ENCODE data around the gene TNFRSF1B.

The TNFRSF1B gene

DNA sequence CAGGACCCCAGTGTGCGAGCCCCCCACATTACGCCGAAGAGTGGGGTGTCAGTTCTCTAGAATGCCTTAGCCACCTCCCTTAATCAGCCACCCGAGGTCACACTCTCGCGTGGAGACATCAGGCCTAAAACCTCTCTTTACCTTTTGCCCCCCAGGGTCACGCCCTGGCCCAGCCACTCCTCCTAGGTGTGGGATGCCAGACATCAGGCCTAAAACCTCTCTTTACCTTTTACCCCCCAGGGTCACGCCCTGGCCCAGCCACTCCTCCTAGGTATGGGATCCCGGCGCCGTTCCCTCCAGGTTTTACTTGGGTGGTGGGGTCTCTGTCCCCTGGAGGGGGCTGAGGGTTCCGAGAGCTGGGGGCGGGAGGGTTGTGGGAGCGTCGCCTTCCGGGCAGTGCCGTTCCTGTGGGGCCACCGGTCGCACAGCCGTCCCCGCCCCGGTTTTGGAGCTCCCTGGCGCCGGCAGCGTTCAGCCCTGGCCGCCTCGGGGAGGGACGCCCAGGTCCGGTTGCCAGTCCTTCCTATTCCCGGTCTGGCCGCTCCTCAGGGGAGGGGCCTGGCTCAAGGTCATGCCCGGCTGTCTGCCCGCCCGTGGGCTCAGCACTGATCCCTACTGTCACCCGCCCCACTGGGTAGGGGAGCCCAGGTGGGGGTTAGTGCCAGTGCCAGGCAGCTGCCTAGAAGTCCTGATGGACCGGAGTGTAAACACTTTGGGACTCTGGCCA is 63.9 kb downstream of the TNFRSF1B start:
- Histone ChIP-seq H3K27me3 (ENCODE audit: control insufficient read depth, insufficient read depth, low read length) (no peaks in the 10 kb centered on the region), H3K27ac (ENCODE audit: low read depth, low read length) (no peak overlapping the region), H3K9ac (ENCODE audit: low read length) (peak overlapping the region; percentile 52), H3K4me3 (ENCODE audit: low read depth, low read length) (peak overlapping the region; percentile 78), H3K9me3 (ENCODE audit: control insufficient read depth, insufficient read depth, low read depth, low read length) (no peaks in the 10 kb centered on the region), H3K4me1 (ENCODE audit: control insufficient read depth, insufficient read depth, low read length) (peaks cover 13% of the 10 kb centered on the region), H3K36me3 (ENCODE audit: control insufficient read depth, insufficient read depth, low read length) (peaks cover 3% of the 10 kb centered on the region; the same call in 1 of the 2 replicates)

DNA sequence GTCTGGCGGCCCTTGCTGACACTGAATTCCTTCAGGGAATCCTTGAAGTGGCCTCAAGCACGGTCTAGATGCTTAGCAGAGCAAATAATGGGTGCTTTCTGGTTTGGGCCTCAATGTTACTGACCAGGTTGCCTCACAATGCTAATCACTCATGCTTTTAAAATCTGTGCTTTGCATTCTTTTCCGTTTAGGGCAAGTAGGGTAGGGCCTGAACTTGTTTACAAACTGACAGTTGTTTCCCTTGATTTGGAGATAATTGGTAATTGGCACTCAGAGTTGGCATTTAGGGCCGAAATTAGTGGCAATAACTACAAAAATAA is 64.4 kb downstream of the TNFRSF1B start:
- Histone ChIP-seq H3K4me3 (ENCODE audit: low read depth, low read length) (peak overlapping the region; percentile 78), H3K9me3 (ENCODE audit: control insufficient read depth, insufficient read depth, low read depth, low read length) (no peaks in the 10 kb centered on the region), H3K27me3 (ENCODE audit: control insufficient read depth, insufficient read depth, low read length) (no peaks in the 10 kb centered on the region), H3K27ac (ENCODE audit: low read depth, low read length) (no peak overlapping the region), H3K36me3 (ENCODE audit: control insufficient read depth, insufficient read depth, low read length) (peaks cover 3% of the 10 kb centered on the region; the same call in 1 of the 2 replicates), H3K9ac (ENCODE audit: low read length) (peak overlapping the region; percentile 52), H3K4me1 (ENCODE audit: control insufficient read depth, insufficient read depth, low read length) (peaks cover 13% of the 10 kb centered on the region)

DNA sequence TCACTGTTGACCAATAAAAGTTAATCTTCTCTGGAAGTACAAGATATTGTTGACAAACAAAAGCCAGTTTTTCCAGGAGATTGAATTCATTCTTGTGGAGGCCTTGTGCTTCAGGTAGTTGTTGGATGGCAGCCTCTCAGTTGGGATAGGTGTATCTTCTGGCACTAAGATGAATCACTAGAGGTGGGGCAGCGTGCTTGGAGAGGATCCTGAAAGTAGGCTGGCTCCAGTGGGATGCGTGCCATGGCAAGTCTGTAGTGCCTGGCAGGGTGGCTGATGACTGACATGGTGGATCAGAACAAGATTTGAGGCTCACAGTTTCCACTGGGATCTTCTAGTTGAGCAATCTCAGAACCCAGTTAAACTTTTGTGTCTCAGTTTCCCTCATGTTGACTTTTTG is 65.4 kb downstream of the TNFRSF1B start:
- Histone ChIP-seq H3K4me1 (ENCODE audit: control insufficient read depth, insufficient read depth, low read length) (peaks cover 13% of the 10 kb centered on the region), H3K4me3 (ENCODE audit: low read depth, low read length) (no peak overlapping the region), H3K27me3 (ENCODE audit: control insufficient read depth, insufficient read depth, low read length) (no peaks in the 10 kb centered on the region), H3K27ac (ENCODE audit: low read depth, low read length) (no peak overlapping the region), H3K36me3 (ENCODE audit: control insufficient read depth, insufficient read depth, low read length) (peaks cover 7% of the 10 kb centered on the region), H3K9ac (ENCODE audit: low read length) (no peak overlapping the region), H3K9me3 (ENCODE audit: control insufficient read depth, insufficient read depth, low read depth, low read length) (no peaks in the 10 kb centered on the region)

DNA sequence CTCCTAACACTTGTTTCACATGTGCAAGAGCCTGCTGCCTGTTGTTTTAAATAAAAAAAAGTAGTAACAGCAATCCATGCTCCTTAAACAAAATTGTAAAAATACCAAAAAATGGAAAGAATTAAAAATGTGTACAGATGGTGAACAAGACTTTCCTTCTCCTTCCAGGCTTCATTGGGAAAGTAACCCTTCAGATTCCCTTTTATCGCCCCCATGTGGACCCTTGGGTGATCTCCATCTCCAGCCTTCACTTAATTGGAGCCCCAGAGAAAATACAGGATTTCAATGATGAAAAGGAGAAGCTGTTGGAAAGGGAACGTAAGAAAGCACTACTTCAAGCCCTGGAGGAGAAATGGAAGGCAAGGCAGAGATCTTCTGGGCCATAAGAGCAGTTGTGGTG is 77.3 kb downstream of the TNFRSF1B start:
- peaks cover 14% of the 10 kb centered on the region for H3K4me1 ChIP-seq (ENCODE audit: control insufficient read depth, insufficient read depth, low read length)
- peaks cover 25% of the 10 kb centered on the region for H3K36me3 ChIP-seq (ENCODE audit: control insufficient read depth, insufficient read depth, low read length)

DNA sequence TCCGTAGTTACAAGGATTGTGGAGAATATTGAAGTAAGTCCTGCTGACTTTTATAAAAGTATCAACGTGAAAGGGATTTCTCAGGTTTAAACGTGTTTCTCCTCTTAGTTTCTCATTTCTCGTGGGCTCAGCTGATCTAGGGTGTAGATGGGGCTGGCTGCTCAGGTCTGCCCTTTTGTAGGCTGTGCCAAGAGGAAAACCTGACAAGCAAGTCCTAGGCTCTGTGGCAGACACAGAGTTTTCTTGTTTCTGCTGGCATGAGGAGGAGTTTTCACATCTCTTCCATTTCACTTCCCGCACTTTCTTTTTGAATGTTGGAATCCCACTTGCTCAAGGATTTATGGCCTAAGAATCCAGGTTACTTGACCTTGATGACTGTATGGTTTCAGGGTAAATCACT is 77.8 kb downstream of the TNFRSF1B start:
- Histone ChIP-seq H3K4me1 (ENCODE audit: control insufficient read depth, insufficient read depth, low read length) (peaks cover 17% of the 10 kb centered on the region), H3K4me3 (ENCODE audit: low read depth, low read length) (no peak overlapping the region), H3K27me3 (ENCODE audit: control insufficient read depth, insufficient read depth, low read length) (no peaks in the 10 kb centered on the region), H3K27ac (ENCODE audit: low read depth, low read length) (no peak overlapping the region), H3K36me3 (ENCODE audit: control insufficient read depth, insufficient read depth, low read length) (peaks cover 30% of the 10 kb centered on the region), H3K9me3 (ENCODE audit: control insufficient read depth, insufficient read depth, low read depth, low read length) (no peaks in the 10 kb centered on the region), H3K9ac (ENCODE audit: low read length) (no peak overlapping the region)

More for the DNA sequence above, 77.3 kb downstream of the TNFRSF1B start:
- no peaks in the 10 kb centered on the region for H3K27me3 ChIP-seq (ENCODE audit: control insufficient read depth, insufficient read depth, low read length)
- H3K4me3 ChIP-seq (ENCODE audit: low read depth, low read length): no peak overlapping the region
- no peak overlapping the region for H3K27ac ChIP-seq (ENCODE audit: low read depth, low read length)
- H3K9me3 ChIP-seq (ENCODE audit: control insufficient read depth, insufficient read depth, low read depth, low read length): no peaks in the 10 kb centered on the region
- H3K9ac ChIP-seq (ENCODE audit: low read length): no peak overlapping the region

DNA sequence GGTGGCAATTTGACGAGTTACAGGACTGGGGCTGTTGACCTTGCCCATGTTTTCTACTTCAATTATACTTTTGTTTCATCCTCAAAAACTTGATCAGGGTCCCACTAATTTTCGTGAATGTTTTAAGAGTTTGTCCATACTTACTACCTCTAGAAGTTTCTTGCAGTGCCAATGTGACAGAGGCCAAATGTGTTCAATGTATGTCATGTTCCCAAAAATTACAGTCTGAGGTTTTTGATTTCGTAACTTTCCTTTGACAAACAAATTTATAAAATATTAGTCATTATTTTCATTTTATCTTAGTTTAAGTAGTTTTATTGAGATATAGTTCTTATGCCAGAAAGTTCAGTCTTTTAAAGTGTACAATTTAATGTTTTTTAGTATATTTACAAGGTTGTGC is 78.3 kb downstream of the TNFRSF1B start:
- Histone ChIP-seq H3K27me3 (ENCODE audit: control insufficient read depth, insufficient read depth, low read length) (no peaks in the 10 kb centered on the region), H3K36me3 (ENCODE audit: control insufficient read depth, insufficient read depth, low read length) (peaks cover 35% of the 10 kb centered on the region), H3K9ac (ENCODE audit: low read length) (no peak overlapping the region), H3K4me1 (ENCODE audit: control insufficient read depth, insufficient read depth, low read length) (peaks cover 21% of the 10 kb centered on the region), H3K27ac (ENCODE audit: low read depth, low read length) (no peak overlapping the region), H3K4me3 (ENCODE audit: low read depth, low read length) (no peak overlapping the region), H3K9me3 (ENCODE audit: control insufficient read depth, insufficient read depth, low read depth, low read length) (no peaks in the 10 kb centered on the region)

DNA sequence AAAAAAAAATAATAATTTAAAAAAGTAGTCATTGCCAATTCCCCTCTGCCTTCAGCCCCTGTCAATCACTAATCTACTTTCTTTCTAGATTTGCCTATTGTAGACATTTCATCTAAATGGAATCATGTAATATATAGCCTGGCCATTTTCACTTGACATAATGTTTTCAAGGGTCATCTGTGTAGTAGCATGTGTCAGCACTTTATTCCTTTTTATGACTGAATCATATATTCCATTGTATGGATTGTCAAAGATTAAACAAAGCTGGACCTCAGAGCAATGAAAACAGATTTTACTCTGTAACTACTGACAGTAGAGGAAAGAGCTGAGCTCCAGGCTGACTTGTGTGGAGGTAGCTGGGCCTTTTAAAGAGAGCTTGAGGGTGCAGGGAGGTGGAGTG is 78.9 kb downstream of the TNFRSF1B start:
- Histone ChIP-seq H3K27me3 (ENCODE audit: control insufficient read depth, insufficient read depth, low read length) (no peaks in the 10 kb centered on the region), H3K4me1 (ENCODE audit: control insufficient read depth, insufficient read depth, low read length) (peaks cover 21% of the 10 kb centered on the region), H3K27ac (ENCODE audit: low read depth, low read length) (no peak overlapping the region), H3K9ac (ENCODE audit: low read length) (no peak overlapping the region), H3K9me3 (ENCODE audit: control insufficient read depth, insufficient read depth, low read depth, low read length) (no peaks in the 10 kb centered on the region), H3K36me3 (ENCODE audit: control insufficient read depth, insufficient read depth, low read length) (peaks cover 41% of the 10 kb centered on the region), H3K4me3 (ENCODE audit: low read depth, low read length) (no peak overlapping the region)

DNA sequence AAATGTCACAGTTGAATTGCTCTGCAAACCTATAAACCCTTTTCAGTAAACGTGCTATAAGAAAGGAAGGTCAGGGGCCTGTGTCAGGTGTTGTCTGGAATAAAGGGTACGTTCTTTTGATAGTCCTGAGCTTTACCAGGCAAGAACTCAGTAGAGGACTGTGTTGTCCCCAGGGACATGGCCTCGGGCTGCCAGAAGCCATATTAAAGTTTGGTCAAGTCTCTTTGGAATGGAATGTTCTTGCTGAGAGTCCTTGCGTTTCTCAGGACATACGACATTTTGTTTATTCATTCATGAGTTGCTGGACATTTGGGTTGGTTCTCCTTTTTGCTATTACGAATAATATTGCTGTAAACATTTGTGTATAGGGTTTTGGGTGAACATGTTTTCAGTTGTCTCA is 79.8 kb downstream of the TNFRSF1B start:
- H3K4me1 ChIP-seq (ENCODE audit: control insufficient read depth, insufficient read depth, low read length): peaks cover 15% of the 10 kb centered on the region
- H3K4me3 ChIP-seq (ENCODE audit: low read depth, low read length): no peak overlapping the region
- no peaks in the 10 kb centered on the region for H3K9me3 ChIP-seq (ENCODE audit: control insufficient read depth, insufficient read depth, low read depth, low read length)
- peaks cover 48% of the 10 kb centered on the region for H3K36me3 ChIP-seq (ENCODE audit: control insufficient read depth, insufficient read depth, low read length)
- no peak overlapping the region for H3K27ac ChIP-seq (ENCODE audit: low read depth, low read length)
- H3K27me3 ChIP-seq (ENCODE audit: control insufficient read depth, insufficient read depth, low read length): no peaks in the 10 kb centered on the region
- no peak overlapping the region for H3K9ac ChIP-seq (ENCODE audit: low read length)

DNA sequence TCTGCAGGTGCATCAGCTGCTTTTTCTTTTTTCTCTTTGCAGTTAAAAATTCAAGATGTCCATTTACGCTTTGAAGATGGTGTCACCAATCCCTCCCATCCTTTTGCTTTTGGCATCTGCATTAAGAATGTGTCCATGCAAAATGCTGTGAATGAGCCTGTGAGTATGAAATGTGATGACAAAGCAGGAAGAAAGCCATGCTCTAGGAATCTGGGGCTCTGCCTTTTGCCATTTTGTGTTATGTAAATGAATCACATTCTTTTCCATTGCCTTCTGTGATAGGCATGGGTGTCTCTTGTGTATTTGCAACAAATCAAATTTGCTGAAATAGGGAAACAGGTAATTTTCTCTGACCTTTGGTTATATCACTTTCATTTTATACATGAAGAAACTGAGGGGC is 82.4 kb downstream of the TNFRSF1B start:
- Histone ChIP-seq H3K9me3 (ENCODE audit: control insufficient read depth, insufficient read depth, low read depth, low read length) (no peaks in the 10 kb centered on the region), H3K27ac (ENCODE audit: low read depth, low read length) (peak overlapping the region; percentile 7; the same call in 1 of the 2 replicates), H3K9ac (ENCODE audit: low read length) (no peak overlapping the region), H3K36me3 (ENCODE audit: control insufficient read depth, insufficient read depth, low read length) (peaks cover 66% of the 10 kb centered on the region), H3K4me3 (ENCODE audit: low read depth, low read length) (no peak overlapping the region), H3K27me3 (ENCODE audit: control insufficient read depth, insufficient read depth, low read length) (no peaks in the 10 kb centered on the region), H3K4me1 (ENCODE audit: control insufficient read depth, insufficient read depth, low read length) (peaks cover 7% of the 10 kb centered on the region)

DNA sequence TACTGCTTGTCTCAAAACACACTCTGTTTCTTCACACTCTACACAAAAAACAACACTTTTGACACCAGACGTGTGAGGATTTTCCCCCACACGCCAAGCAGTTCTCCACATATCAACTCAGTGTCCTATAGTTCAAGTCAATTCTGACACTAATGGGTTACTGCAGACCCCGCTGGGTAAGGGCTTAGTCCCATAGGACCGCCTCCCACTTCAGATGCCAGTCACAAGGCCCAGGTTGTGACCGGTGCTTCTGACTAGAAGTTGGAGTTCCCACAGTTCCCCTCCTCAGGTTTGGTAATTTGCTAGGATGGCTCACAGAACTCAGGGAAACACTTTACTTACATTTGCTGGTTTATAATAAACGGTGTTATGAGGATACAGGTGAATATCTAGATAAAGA is 83.0 kb downstream of the TNFRSF1B start:
- Histone ChIP-seq H3K9me3 (ENCODE audit: control insufficient read depth, insufficient read depth, low read depth, low read length) (no peaks in the 10 kb centered on the region), H3K36me3 (ENCODE audit: control insufficient read depth, insufficient read depth, low read length) (peaks cover 60% of the 10 kb centered on the region), H3K9ac (ENCODE audit: low read length) (no peak overlapping the region), H3K27ac (ENCODE audit: low read depth, low read length) (0 out of 2 replicates have a peak overlapping the region, but pooled peaks have one; percentile 7), H3K4me1 (ENCODE audit: control insufficient read depth, insufficient read depth, low read length) (peaks cover 7% of the 10 kb centered on the region), H3K27me3 (ENCODE audit: control insufficient read depth, insufficient read depth, low read length) (no peaks in the 10 kb centered on the region), H3K4me3 (ENCODE audit: low read depth, low read length) (no peak overlapping the region)

DNA sequence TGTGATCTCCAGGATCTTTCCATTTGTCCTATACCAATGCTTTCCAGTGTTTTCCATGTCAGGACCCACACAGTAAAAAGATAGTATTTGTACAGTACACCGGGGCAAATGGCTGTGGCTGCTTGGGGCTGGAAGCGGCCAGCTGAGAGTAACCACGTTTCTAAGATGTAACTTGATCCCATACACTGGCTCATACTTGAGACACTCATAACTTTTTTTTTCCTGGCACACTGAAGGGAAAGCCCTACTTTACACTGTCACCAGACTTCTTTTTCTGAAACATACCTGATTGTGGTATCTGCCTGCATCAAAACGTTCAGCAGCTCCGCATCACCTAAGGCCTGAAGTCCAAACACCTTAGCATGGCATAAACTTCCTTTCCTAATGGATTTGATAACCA is 84.7 kb downstream of the TNFRSF1B start:
- H3K9ac ChIP-seq (ENCODE audit: low read length): no peak overlapping the region
- no peaks in the 10 kb centered on the region for H3K9me3 ChIP-seq (ENCODE audit: control insufficient read depth, insufficient read depth, low read depth, low read length)
- H3K27me3 ChIP-seq (ENCODE audit: control insufficient read depth, insufficient read depth, low read length): no peaks in the 10 kb centered on the region
- H3K4me3 ChIP-seq (ENCODE audit: low read depth, low read length): no peak overlapping the region
- no peak overlapping the region for H3K27ac ChIP-seq (ENCODE audit: low read depth, low read length)
- H3K36me3 ChIP-seq (ENCODE audit: control insufficient read depth, insufficient read depth, low read length): peaks cover 50% of the 10 kb centered on the region
- H3K4me1 ChIP-seq (ENCODE audit: control insufficient read depth, insufficient read depth, low read length): peaks cover 7% of the 10 kb centered on the region

Data from HUES6 (cell line).